Neutrophil (primary cell): ENCODE results near the gene ACSS3.
"Not testable (repeated sequence)": the region's sequence is repeated elsewhere in the genome, so short reads cannot be mapped to it uniquely, and the experiment has no call there.

Experiments
- H3K27ac ChIP-seq: fragments of 200-600 bp; sonication (generic); 2 replicates; pipeline ENCODE4 v1.5.1; 2016; ENCODE audit warnings: mild to moderate bottlenecking, moderate library complexity
- H3K27me3 ChIP-seq: fragments of 200-600 bp; sonication (generic); 2 replicates; pipeline ENCODE4 v1.6.0; 2016; ENCODE audit warnings: mild to moderate bottlenecking
- H3K36me3 ChIP-seq: fragments of 200-600 bp; sonication (generic); 2 replicates; pipeline ENCODE4 v1.5.1; 2017
- H3K4me1 ChIP-seq, 2 experiments: fragments of 200-600 bp in 1 of 2; sonication (generic) in 1 of 2; 1 replicate in 1 of 2; 2 replicates in 1 of 2; pipeline versions ENCODE4 v1.5.1 to v1.6.1; 2013 to 2016; ENCODE audit warnings: low read depth in 1 of 2, low read length in 1 of 2, mild to moderate bottlenecking in 1 of 2, moderate library complexity in 1 of 2; ENCODE audit not compliant: control insufficient read depth in 1 of 2, insufficient read depth in 1 of 2
- H3K4me3 ChIP-seq, 2 experiments: fragments of 200-600 bp in 1 of 2; sonication (generic) in 1 of 2; 1 replicate in 1 of 2; 2 replicates in 1 of 2; pipeline ENCODE4 v1.5.1; 2013 to 2016; ENCODE audit warnings: low read depth in 1 of 2, low read length in 1 of 2, mild to moderate bottlenecking in 1 of 2, moderate library complexity in 1 of 2
- H3K9me3 ChIP-seq: fragments of 200-600 bp; sonication (generic); 2 replicates; pipeline ENCODE4 v1.5.1; 2016
- TF ChIP-seq, protein P1 (sequence below): fragments of 200-600 bp; sonication (generic); IDR thresholded peaks from 2 replicates; pipeline ENCODE4 v1.5.1; 2016; ENCODE audit warnings: antibody characterized with exemption

The ACSS3 gene

DNA sequence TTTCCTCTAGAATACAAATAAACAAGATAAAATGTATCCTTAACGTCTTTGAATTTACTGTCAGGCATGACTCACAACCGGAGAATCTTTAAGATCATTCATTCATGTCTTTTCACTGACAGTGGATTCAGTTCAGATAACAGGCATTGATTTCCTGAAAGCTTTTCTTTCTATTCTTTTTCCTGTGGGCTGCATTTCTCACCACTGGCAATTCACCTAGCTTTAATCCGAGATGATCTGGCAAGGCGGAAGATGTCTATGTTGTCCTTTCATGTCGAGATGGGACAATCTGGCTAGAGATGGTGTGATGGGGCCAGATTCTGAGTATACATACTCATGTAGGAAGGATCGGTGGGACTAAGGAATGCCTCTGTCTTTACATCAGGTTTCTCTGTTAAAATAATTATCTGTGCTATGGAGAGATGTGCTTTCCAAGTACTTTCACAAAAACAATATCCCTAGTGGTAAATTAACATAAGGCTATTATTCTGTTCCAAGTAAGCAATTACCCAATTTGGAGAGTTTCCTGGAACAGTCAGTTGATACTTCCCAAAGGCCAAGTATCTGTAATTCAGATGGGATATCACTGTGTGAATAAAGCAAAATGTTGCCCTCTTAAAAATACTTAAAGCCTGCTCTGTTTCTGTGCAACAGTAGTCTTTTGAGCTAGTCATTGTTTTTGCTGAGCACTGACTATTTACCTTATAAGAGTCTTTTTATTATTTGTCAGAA is 17.8 kb downstream of the ACSS3 start:
- no peaks in the 10 kb centered on the region for H3K4me1 ChIP-seq
- H3K27ac ChIP-seq: no peak overlapping the region
- TF ChIP-seq, protein P1, sequence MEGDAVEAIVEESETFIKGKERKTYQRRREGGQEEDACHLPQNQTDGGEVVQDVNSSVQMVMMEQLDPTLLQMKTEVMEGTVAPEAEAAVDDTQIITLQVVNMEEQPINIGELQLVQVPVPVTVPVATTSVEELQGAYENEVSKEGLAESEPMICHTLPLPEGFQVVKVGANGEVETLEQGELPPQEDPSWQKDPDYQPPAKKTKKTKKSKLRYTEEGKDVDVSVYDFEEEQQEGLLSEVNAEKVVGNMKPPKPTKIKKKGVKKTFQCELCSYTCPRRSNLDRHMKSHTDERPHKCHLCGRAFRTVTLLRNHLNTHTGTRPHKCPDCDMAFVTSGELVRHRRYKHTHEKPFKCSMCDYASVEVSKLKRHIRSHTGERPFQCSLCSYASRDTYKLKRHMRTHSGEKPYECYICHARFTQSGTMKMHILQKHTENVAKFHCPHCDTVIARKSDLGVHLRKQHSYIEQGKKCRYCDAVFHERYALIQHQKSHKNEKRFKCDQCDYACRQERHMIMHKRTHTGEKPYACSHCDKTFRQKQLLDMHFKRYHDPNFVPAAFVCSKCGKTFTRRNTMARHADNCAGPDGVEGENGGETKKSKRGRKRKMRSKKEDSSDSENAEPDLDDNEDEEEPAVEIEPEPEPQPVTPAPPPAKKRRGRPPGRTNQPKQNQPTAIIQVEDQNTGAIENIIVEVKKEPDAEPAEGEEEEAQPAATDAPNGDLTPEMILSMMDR: no peak
- no peaks in the 10 kb centered on the region for H3K36me3 ChIP-seq
- no peaks in the 10 kb centered on the region for H3K27me3 ChIP-seq
- H3K9me3 ChIP-seq: no peaks in the 10 kb centered on the region
- H3K4me3 ChIP-seq: no peak overlapping the region

GRCh38 chr12:81105687-81106086 is 27.8 kb downstream of the ACSS3 start:
- no peaks in the 10 kb centered on the region for H3K9me3 ChIP-seq
- no peak overlapping the region for H3K27ac ChIP-seq
- no peaks in the 10 kb centered on the region for H3K27me3 ChIP-seq
- H3K4me1 ChIP-seq: no peaks in the 10 kb centered on the region
- H3K4me3 ChIP-seq: no peak overlapping the region
- no peaks in the 10 kb centered on the region for H3K36me3 ChIP-seq
- TF ChIP-seq, protein P1: no peak

DNA sequence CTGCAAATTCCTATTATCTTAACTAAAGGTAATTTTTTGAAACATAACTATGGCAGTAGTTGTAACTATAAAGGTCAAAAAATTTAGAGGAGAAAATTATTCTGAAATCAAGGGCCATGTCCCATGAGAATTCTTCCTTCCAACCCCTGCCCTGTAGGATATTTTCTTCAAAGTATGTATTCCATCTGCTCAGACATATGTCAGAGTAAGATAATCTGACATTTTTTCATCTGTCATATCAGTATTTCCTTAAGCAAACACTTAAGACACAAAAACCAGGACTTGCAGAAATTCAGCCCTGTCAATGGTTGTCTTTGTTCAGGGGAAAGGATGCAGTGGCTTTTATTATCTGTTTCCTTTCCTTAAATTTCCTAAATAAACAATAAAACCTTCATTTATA is 36.3 kb downstream of the ACSS3 start:
- no peak overlapping the region for H3K27ac ChIP-seq
- TF ChIP-seq, protein P1: no peak
- H3K4me3 ChIP-seq: no peak overlapping the region
- H3K27me3 ChIP-seq: no peaks in the 10 kb centered on the region
- H3K36me3 ChIP-seq: no peaks in the 10 kb centered on the region
- H3K9me3 ChIP-seq: no peaks in the 10 kb centered on the region
- H3K4me1 ChIP-seq: no peaks in the 10 kb centered on the region

DNA sequence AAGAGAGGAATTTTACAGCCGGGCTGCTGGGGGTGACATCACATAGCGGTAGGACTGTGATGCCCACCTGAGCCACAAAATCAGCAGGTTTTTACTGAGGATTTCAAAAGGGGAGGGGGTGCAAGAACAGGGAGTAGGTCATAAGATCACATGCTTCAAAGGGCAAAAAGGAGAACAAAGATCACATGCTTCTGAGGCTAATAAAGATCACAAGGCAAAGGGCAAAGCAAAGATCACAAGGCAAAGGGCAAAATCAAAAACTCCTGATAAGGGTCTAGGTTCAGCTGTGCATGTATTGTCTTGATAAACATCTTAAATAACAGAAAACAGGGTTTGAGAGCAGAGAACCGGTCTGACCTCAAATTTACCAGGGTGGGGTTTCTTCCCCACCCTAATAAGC is 41.2 kb downstream of the ACSS3 start:
- H3K4me1 ChIP-seq, H3K9me3 ChIP-seq, H3K27ac ChIP-seq, H3K27me3 ChIP-seq, H3K4me3 ChIP-seq, H3K36me3 ChIP-seq: not testable (repeated sequence)

- H3K36me3 ChIP-seq: no peaks in the 10 kb centered on the region
- no peaks in the 10 kb centered on the region for H3K9me3 ChIP-seq
- no peaks in the 10 kb centered on the region for H3K27me3 ChIP-seq
- no peaks in the 10 kb centered on the region for H3K4me1 ChIP-seq
- H3K27ac ChIP-seq: no peak overlapping the region
- no peak overlapping the region for H3K4me3 ChIP-seq
- TF ChIP-seq, protein P1: no peak
Measured at GRCh38 chr12:81120961-81121360, 43.1 kb downstream of the ACSS3 start.

- no peaks in the 10 kb centered on the region for H3K27me3 ChIP-seq
- no peak overlapping the region for H3K4me3 ChIP-seq
- TF ChIP-seq, protein P1: no peak
Measured at GRCh38 chr12:81123611-81124010, 45.7 kb downstream of the ACSS3 start.

More at GRCh38 chr12:81123611-81124010, 45.7 kb downstream of the ACSS3 start:
- Histone ChIP-seq H3K36me3 (no peaks in the 10 kb centered on the region), H3K4me1 (no peaks in the 10 kb centered on the region), H3K27ac (no peak overlapping the region), H3K9me3 (no peaks in the 10 kb centered on the region)
